Measurements from ENCODE around the gene KRT76.

Gene KRT76

DNA sequence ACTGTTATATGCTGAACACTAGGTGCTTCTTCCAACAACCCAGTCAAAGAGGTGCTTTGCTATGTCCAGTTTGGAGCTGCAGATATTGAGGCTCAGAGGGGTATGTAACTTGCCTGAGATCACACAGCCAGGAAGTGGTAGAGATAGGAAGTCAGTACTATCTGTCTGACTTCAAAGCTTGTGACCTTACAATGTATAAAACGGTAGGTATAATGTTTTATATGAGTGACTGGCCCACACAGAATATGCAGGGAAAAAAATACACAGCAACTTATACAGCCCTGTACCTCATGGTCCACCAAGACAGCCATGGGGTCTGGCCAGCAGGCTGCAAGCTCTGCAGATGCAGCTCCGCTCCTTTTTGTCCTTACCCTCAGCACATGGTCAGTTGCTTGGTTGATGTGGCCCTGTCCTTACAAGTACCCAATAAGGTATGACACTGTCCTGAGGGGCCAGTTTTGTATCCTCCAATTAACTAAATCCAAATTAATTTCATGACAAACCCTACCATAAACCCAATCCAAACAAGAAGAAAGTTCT lies 40.6 kb upstream of the KRT76 start:
- no peaks in the 10 kb centered on the region for H3K4me1 ChIP-seq
- no peaks in the 10 kb centered on the region; the same call in 1 of the 2 replicates for H3K9me3 ChIP-seq
- no peaks in the 10 kb centered on the region for H3K36me3 ChIP-seq (replicated peaks)
- no peak overlapping the region for H3K4me3 ChIP-seq
- in situ Hi-C loops (cut with MboI; ENCODE audit: low sequenced_read_pairs) = no loop called here
- H3K27me3 ChIP-seq (ENCODE audit: low read depth) = peaks cover 8% of the 10 kb centered on the region; the same call in 1 of the 2 replicates
- no peak for DNase-seq (ENCODE audit: low spot score in 2 of 2)

- no peak for DNase-seq (ENCODE audit: low spot score in 2 of 2)
- Histone ChIP-seq H3K27me3 (ENCODE audit: low read depth) (peaks cover 8% of the 10 kb centered on the region; the same call in 1 of the 2 replicates), H3K4me3 (no peak overlapping the region), H3K4me1 (no peaks in the 10 kb centered on the region), H3K9me3 (no peaks in the 10 kb centered on the region; the same call in 1 of the 2 replicates), H3K36me3 (replicated peaks) (no peaks in the 10 kb centered on the region)
- in situ Hi-C loops (cut with MboI; ENCODE audit: low sequenced_read_pairs) = no loop called here
Measured at GRCh38 chr12:52817003-52817698, 40.0 kb upstream of the KRT76 start.

- in situ Hi-C loops (cut with MboI; ENCODE audit: low sequenced_read_pairs) = no loop called here
- Histone ChIP-seq H3K4me3 (no peak overlapping the region), H3K27me3 (ENCODE audit: low read depth) (peaks cover 8% of the 10 kb centered on the region; the same call in 1 of the 2 replicates), H3K9me3 (no peaks in the 10 kb centered on the region; the same call in 1 of the 2 replicates), H3K4me1 (no peaks in the 10 kb centered on the region), H3K36me3 (replicated peaks) (no peaks in the 10 kb centered on the region)
- no peak for DNase-seq (ENCODE audit: low spot score in 2 of 2)
Measured at GRCh38 chr12:52815676-52816588, 38.8 kb upstream of the KRT76 start.

DNA sequence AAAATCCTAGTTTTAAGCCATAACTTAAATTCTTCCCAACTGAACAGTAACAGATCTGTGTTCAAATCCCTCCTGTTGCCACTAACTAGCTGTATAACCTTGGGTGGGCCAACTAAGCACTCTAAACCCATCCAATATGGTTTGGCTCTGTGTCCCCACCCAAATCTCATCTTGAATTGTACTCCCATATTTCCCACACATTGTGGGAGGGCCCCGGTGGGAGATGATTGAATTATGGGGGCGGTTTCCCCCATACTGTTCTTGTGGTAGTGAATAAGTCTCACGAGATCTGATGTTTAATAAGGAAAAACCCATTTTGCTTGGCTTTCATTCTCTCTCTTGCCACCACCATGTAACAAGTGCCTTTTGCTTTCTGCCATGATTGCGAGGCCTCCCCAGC lies 38.0 kb upstream of the KRT76 start:
- Histone ChIP-seq H3K27me3 (ENCODE audit: low read depth) (0 out of 2 replicates have a peak, but pooled peaks cover 5% of the 10 kb centered on the region), H3K4me3 (no peak overlapping the region)
- in situ Hi-C loops (cut with MboI; ENCODE audit: low sequenced_read_pairs) = no loop called here

DNA sequence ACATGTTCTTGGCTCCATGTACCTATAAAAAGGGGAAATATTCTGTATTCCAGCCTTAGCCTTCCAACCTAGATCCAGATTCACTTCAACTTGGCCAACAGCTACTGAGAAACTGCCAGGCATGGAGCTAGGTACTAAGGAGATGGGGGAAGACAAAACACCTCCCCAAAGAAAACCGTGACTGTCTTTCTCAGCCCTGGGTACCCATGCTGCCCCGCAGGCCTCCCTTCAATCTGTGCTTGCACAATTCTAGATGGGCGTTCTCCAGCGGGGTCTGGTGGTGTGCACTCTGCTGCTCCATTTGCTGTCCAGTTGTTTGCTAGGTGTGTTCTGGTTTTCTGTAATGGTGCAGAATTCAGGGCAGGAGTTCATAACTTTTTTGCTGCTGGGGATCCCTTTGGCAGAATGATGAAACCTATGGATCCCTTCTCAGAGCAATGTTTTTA lies 37.6 kb upstream of the KRT76 start:
- 0 out of 2 replicates have a peak, but pooled peaks cover 5% of the 10 kb centered on the region for H3K27me3 ChIP-seq (ENCODE audit: low read depth)
- H3K36me3 ChIP-seq (replicated peaks) = no peaks in the 10 kb centered on the region
- no peak overlapping the region for H3K4me3 ChIP-seq
- H3K4me1 ChIP-seq = no peaks in the 10 kb centered on the region
- H3K9me3 ChIP-seq = no peaks in the 10 kb centered on the region; the same call in 1 of the 2 replicates
- no peak for DNase-seq (ENCODE audit: low spot score in 2 of 2)
- in situ Hi-C loops (cut with MboI; ENCODE audit: low sequenced_read_pairs) = no loop called here

More for the DNA sequence above, 38.0 kb upstream of the KRT76 start:
- Histone ChIP-seq H3K4me1 (no peaks in the 10 kb centered on the region), H3K36me3 (replicated peaks) (no peaks in the 10 kb centered on the region), H3K9me3 (no peaks in the 10 kb centered on the region; the same call in 1 of the 2 replicates)
- no peak for DNase-seq (ENCODE audit: low spot score in 2 of 2)

GRCh38 chr12:52813885-52814709 lies 37.0 kb upstream of the KRT76 start, which contains the start of gene KRT4:
Gene KRT4, minus strand, starts transcription at chr12:52814116. Its CDS starts 58 bp downstream, at chr12:52814058.
- no peak for DNase-seq (ENCODE audit: low spot score in 2 of 2)
- Histone ChIP-seq H3K4me3 (no peak within 1 kb of the TSS), H3K27me3 (ENCODE audit: low read depth) (peaks cover 8% of the 10 kb centered on the region; the same call in 1 of the 2 replicates), H3K9me3 (no peaks in the 10 kb centered on the region), H3K4me1 (no peaks in the 10 kb centered on the region), H3K36me3 (replicated peaks) (no peaks in the 10 kb centered on the region)
- in situ Hi-C loops (cut with MboI; ENCODE audit: low sequenced_read_pairs) = no loop called here

DNA sequence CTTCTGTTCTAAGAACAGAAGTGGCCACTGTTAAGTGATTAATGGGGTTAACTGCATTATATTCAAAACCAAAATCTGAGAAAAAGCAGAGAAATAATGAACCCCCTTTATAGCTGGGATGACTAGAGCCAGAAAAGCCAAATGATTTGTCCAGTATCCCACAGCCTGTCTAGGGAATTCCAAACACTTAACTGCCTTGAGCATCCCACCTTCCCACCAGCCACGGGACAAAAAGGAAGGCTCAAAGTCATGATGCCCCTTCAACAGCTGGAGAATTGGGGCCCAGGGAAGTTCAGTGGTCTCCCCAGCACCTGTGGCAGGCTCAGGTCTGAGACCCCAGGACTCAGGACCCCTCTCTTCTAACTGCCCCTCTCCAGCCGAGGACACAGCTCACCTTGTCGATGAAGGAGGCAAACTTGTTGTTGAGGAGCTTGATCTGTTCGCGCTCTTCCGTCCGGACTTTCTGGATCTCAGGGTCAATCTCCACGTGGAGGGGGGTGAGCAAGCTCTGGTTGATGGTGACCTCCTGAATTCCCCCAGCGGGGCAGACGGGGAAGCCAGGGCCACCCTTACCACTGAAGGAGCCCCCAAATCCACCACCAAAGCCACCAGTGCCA lies 36.2 kb upstream of the KRT76 start:
- Histone ChIP-seq H3K27me3 (ENCODE audit: low read depth) (peaks cover 8% of the 10 kb centered on the region; the same call in 1 of the 2 replicates), H3K4me3 (no peak overlapping the region), H3K36me3 (replicated peaks) (no peaks in the 10 kb centered on the region), H3K9me3 (no peaks in the 10 kb centered on the region), H3K4me1 (no peaks in the 10 kb centered on the region)
- in situ Hi-C loops (cut with MboI; ENCODE audit: low sequenced_read_pairs) = no loop called here
- DNase-seq (ENCODE audit: low spot score in 2 of 2) = no peak

DNA sequence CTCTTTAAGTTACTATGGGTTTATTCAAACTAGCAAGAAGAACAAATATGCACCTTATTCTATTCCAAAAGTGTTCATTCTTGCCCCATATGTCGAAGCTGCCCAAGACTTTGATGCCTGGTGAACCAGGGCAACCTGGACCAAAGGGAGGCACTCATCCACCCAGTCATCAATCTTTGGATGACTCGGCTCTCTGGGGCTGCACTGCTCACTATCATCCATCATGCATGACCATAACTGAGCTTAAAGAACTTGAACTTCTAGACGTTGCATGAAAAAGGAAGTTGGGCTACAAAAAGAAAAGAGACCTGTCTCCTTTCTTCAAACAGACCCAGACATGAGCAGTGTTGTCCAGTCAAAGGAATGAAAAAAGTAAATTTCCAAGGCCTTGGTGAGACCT lies 35.6 kb upstream of the KRT76 start:
- H3K36me3 ChIP-seq (replicated peaks) = no peaks in the 10 kb centered on the region
- no peak for DNase-seq (ENCODE audit: low spot score in 2 of 2)
- peaks cover 6% of the 10 kb centered on the region; the same call in 1 of the 2 replicates for H3K27me3 ChIP-seq (ENCODE audit: low read depth)
- no peak overlapping the region for H3K4me3 ChIP-seq
- in situ Hi-C loops (cut with MboI; ENCODE audit: low sequenced_read_pairs) = no loop called here
- no peaks in the 10 kb centered on the region for H3K4me1 ChIP-seq
- H3K9me3 ChIP-seq = no peaks in the 10 kb centered on the region

DNA sequence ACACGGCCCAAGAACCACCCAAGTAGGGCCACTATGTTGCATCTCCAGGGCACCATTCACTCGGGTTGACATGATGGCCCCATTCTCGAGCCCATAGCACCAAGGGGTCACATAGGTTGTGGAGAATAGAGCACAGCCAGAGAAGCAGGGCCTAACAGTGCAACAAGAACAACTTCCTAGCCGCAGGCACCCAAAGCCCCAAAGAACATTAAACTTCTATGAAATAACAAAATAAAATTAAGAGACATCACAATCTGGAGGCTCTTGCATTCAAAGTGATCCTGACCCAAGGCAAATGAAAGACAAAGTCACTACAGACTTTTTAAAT lies 34.9 kb upstream of the KRT76 start:
- Histone ChIP-seq H3K4me1 (no peaks in the 10 kb centered on the region), H3K9me3 (no peaks in the 10 kb centered on the region), H3K4me3 (no peak overlapping the region), H3K27me3 (ENCODE audit: low read depth) (peaks cover 3% of the 10 kb centered on the region; the same call in 1 of the 2 replicates), H3K36me3 (replicated peaks) (no peaks in the 10 kb centered on the region)
- in situ Hi-C loops (cut with MboI; ENCODE audit: low sequenced_read_pairs) = no loop called here
- DNase-seq (ENCODE audit: low spot score in 2 of 2) = no peak

DNA sequence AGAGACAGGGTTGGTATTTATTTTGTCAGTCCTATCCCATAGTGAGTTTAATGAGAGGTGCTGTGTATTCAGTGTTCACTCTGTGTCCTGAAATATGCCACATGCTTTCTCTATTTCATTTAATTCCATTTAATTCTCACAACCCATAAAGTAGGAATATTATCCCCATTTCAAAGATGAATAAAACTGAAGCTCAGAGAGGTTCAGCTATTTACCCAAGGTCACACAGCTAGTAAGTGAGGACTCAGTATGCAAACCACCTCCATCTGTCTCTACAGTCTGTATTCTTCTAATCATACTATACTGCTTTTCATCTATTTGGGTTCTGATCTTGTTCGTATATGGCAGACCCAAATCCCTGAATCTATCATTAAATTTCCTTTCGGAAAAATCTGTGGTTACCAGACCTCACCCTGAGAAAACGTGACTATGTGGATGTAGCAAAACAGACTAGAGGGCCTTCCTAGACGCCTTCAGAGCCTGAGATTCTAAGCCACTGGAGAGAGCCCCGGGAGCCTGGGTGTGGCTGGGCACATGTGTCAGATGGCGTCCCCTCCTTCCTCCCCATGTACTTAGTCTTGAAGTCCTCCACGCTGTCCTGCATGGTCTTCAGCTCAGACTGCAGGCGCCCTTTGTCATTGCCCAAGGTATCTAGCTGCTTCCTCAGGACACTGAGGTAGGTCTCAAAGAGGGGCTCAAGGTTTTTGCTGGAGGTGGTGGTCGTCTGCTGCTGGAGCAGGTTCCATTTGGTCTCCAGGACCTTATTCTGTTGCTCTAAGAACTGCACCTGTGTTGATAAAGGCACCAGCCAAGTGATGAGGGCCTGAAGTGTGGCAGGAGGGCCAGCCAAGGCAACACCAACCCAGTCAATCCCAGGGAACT lies 34.3 kb upstream of the KRT76 start:
- no peak overlapping the region for H3K4me3 ChIP-seq
- no peaks in the 10 kb centered on the region for H3K4me1 ChIP-seq
- no peaks in the 10 kb centered on the region for H3K36me3 ChIP-seq (replicated peaks)
- H3K27me3 ChIP-seq (ENCODE audit: low read depth) = peaks cover 3% of the 10 kb centered on the region; the same call in 1 of the 2 replicates
- H3K9me3 ChIP-seq = no peaks in the 10 kb centered on the region
- DNase-seq (ENCODE audit: low spot score in 2 of 2) = no peak
- in situ Hi-C loops (cut with MboI; ENCODE audit: low sequenced_read_pairs) = no loop called here

- H3K9me3 ChIP-seq = no peaks in the 10 kb centered on the region
- H3K27me3 ChIP-seq (ENCODE audit: low read depth) = peaks cover 3% of the 10 kb centered on the region; the same call in 1 of the 2 replicates
- DNase-seq (ENCODE audit: low spot score in 2 of 2) = no peak
- H3K4me1 ChIP-seq = no peaks in the 10 kb centered on the region
- H3K36me3 ChIP-seq (replicated peaks) = no peaks in the 10 kb centered on the region
- in situ Hi-C loops (cut with MboI; ENCODE audit: low sequenced_read_pairs) = no loop called here
- no peak overlapping the region for H3K4me3 ChIP-seq
Measured at GRCh38 chr12:52810554-52810953, 33.4 kb upstream of the KRT76 start.

DNA sequence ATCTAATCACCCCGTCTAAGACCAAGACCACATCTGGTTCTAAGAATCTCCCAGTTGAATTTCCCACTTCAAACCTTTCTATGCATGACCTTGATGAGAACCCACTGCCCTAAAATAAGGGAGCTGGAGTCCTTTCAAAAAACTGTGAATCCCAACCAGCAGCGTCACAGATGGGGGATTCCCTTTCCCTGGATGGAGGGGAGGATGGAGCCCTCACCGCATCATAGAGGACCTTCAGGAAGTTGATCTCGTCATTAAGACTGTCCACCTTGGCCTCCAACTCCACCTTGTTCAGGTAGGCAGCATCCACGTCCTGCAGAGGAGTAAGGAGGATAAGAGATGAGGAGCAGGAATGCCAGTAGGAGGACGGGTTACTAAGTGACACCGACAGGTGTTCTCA lies 32.0 kb upstream of the KRT76 start:
- Histone ChIP-seq H3K4me3 (no peak overlapping the region), H3K27me3 (ENCODE audit: low read depth) (peaks cover 3% of the 10 kb centered on the region; the same call in 1 of the 2 replicates), H3K36me3 (replicated peaks) (no peaks in the 10 kb centered on the region), H3K4me1 (peaks cover 3% of the 10 kb centered on the region), H3K9me3 (no peaks in the 10 kb centered on the region)
- in situ Hi-C loops (cut with MboI; ENCODE audit: low sequenced_read_pairs) = no loop called here
- DNase-seq (ENCODE audit: low spot score in 2 of 2) = no peak

Measured in HAP-1 (cell line).